ENCODE measurements around the gene GTF2A1.

DNA sequence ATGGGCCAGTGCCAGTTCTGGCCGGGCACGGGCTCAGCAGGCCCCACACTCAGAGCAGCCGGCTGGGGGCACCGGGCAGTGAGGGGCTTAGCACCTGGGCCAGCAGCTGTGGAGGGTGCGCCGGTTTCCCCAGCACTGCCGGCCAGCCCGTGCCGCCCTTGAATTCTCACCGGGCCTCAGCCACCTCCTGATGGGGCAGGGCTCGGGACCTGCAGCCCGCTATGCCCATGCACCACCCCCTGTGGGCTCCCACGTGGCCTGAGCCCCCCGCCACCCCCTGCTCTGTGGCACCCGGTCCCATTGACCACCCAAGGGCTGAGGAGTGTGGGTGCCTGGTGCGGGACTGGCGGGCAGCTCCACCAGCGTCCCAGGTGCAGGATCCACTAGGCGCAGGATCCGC, 15.4 kb upstream of the GTF2A1 start:
- TF ChIP-seq, protein P1, sequence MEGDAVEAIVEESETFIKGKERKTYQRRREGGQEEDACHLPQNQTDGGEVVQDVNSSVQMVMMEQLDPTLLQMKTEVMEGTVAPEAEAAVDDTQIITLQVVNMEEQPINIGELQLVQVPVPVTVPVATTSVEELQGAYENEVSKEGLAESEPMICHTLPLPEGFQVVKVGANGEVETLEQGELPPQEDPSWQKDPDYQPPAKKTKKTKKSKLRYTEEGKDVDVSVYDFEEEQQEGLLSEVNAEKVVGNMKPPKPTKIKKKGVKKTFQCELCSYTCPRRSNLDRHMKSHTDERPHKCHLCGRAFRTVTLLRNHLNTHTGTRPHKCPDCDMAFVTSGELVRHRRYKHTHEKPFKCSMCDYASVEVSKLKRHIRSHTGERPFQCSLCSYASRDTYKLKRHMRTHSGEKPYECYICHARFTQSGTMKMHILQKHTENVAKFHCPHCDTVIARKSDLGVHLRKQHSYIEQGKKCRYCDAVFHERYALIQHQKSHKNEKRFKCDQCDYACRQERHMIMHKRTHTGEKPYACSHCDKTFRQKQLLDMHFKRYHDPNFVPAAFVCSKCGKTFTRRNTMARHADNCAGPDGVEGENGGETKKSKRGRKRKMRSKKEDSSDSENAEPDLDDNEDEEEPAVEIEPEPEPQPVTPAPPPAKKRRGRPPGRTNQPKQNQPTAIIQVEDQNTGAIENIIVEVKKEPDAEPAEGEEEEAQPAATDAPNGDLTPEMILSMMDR (IDR thresholded peaks at IDR 0.05; ENCODE audit: low read length) = no peak
- no peak for TF ChIP-seq EZH2 (IDR thresholded peaks at IDR 0.05; ENCODE audit: borderline replicate concordance, low read length)
